HepG2 (cell line): ENCODE measurements around the gene DYTN. TPM values are rescaled to one million over a fixed set of nuclear protein-coding genes. Genes with fewer than 3 reads are reported as not detected.

Experiments used
- ATAC-seq: fragments of 200-7000 bp; cut with Tn5 transposase; 3 replicates; pipeline ENCODE4 v1.9.1; 2020; ENCODE audit warnings: mild to moderate bottlenecking, moderate library complexity
- BruUV-seq: library from RNA; stranded (reverse); fragments of 400-500 nt; replicated peaks from 2 replicates; lab custom pipeline; 2021; lab: Mats Ljungman, UMichigan
- CTCF ChIA-PET: fragments of 300-600 bp; formaldehyde crosslinking; extraction: SDS; loops from one replicate; lab custom pipeline; 2021; ENCODE audit warnings: low total read pairs, inconsistent platforms, low intra/inter-chr PET ratio; lab: Yijun Ruan, JAX
- POLR2A ChIA-PET: fragments of 350-600 bp; sonication (Branson Sonifier 250); formaldehyde crosslinking; loops from one replicate; lab custom pipeline; 2020; ENCODE audit warnings: antibody characterized with exemption, inconsistent platforms; lab: Yijun Ruan, JAX
- DNase-seq: peaks from one replicate; pipeline ENCODE4 v3.0.0-alpha.2; 2015; ENCODE audit warnings: low spot score
- FAIRE-seq: peaks from 3 replicates; lab custom pipeline; 2011; peaks lifted over from hg19 to GRCh38; lab: Jason Lieb, UNC
- H2AFZ ChIP-seq: one replicate; pipeline ENCODE4 v1.6.1; 2011; ENCODE audit warnings: low read length, inconsistent platforms
- H3K27ac ChIP-seq: fragments of 300-600 bp; 3 replicates; pipeline ENCODE4 v1.8.0; 2011; ENCODE audit warnings: mixed run types, mild to moderate bottlenecking, mixed read lengths, low read length, inconsistent platforms; ENCODE audit not compliant: insufficient read depth; ENCODE audit errors: extremely low read length
- H3K27me3 ChIP-seq, 2 experiments: fragments of 200-600 bp in 1 of 2; 2 replicates in 1 of 2; 3 replicates in 1 of 2; pipeline versions ENCODE4 v1.6.0 to v1.8.0; 2011; ENCODE audit warnings: low read length in 2 of 2, mild to moderate bottlenecking in 2 of 2, moderate library complexity in 2 of 2, inconsistent platforms in 1 of 2; ENCODE audit not compliant: insufficient read depth in 2 of 2, control insufficient read depth in 1 of 2
- H3K36me3 ChIP-seq, 2 experiments: fragments of 200-600 bp in 1 of 2; replicated peaks in 1 of 2; 2 replicates in 1 of 2; 3 replicates in 1 of 2; pipeline versions ENCODE4 v1.5.1 to v1.8.0; 2011; ENCODE audit warnings: low read length in 2 of 2, inconsistent platforms in 1 of 2; ENCODE audit not compliant: insufficient read depth in 2 of 2, control insufficient read depth in 1 of 2
- H3K4me1 ChIP-seq: 2 replicates; pipeline ENCODE4 v1.5.1; 2012; ENCODE audit warnings: low read length, inconsistent platforms; ENCODE audit not compliant: insufficient read depth
- H3K4me2 ChIP-seq: 2 replicates; pipeline ENCODE4 v1.6.0; 2011; ENCODE audit warnings: low read depth, low read length, inconsistent platforms
- H3K4me3 ChIP-seq, 3 experiments: fragments of 200-600 bp in 1 of 3; sonication (generic), shearing (Covaris generic) in 1 of 3; replicated peaks in 1 of 3; 2 replicates each; pipeline ENCODE4 v1.5.1; 2011 to 2016; ENCODE audit warnings: low read length in 3 of 3, inconsistent platforms in 2 of 3, low read depth in 2 of 3, mild to moderate bottlenecking in 2 of 3, control low read depth in 1 of 3, mixed read lengths in 1 of 3; ENCODE audit not compliant: insufficient read depth in 1 of 3
- H3K79me2 ChIP-seq: one replicate; pipeline ENCODE4 v1.6.1; 2011; ENCODE audit warnings: low read length, inconsistent platforms; ENCODE audit not compliant: insufficient read depth
- H3K9ac ChIP-seq: 2 replicates; pipeline ENCODE4 v1.6.0; 2011; ENCODE audit warnings: mild to moderate bottlenecking, low read depth, low read length, inconsistent platforms; ENCODE audit not compliant: insufficient read depth
- H3K9me3 ChIP-seq: 2 replicates; pipeline ENCODE4 v1.5.1; 2012; ENCODE audit warnings: mild to moderate bottlenecking, low read length
- H4K20me1 ChIP-seq: 2 replicates; pipeline ENCODE4 v1.6.0; 2011; ENCODE audit warnings: inconsistent platforms, mild to moderate bottlenecking, low read length, moderate library complexity; ENCODE audit not compliant: insufficient read depth
- DMTF1 ChIP-seq: sonication (generic); formaldehyde crosslinking; IDR thresholded peaks from 2 replicates; pipeline ENCODE4 v1.4.0; 2020; ENCODE audit warnings: mild to moderate bottlenecking, missing genetic modification reagents
- EP300 ChIP-seq, 3 experiments: sonication (generic) in 1 of 3; formaldehyde crosslinking in 1 of 3; IDR thresholded peaks; 2 replicates each; pipeline versions ENCODE4 v1.5.1 to v1.6.1; 2011 to 2020; ENCODE audit warnings: low read depth in 2 of 3, low read length in 2 of 3, borderline replicate concordance in 1 of 3, improper control_type of control experiment in 1 of 3, mild to moderate bottlenecking in 1 of 3, missing genetic modification reagents in 1 of 3, moderate library complexity in 1 of 3
- MEF2D ChIP-seq: sonication (generic); formaldehyde crosslinking; IDR thresholded peaks from 2 replicates; pipeline ENCODE4 v1.5.1; 2020; ENCODE audit warnings: mild to moderate bottlenecking, missing genetic modification reagents
- REST ChIP-seq, 2 experiments: IDR thresholded peaks; 2 replicates each; pipeline ENCODE4 v1.6.1; 2011 to 2012; ENCODE audit warnings: low read length in 2 of 2, borderline replicate concordance in 1 of 2, low read depth in 1 of 2, mild to moderate bottlenecking in 1 of 2, moderate library complexity in 1 of 2
- RXRB ChIP-seq: IDR thresholded peaks from 2 replicates; pipeline ENCODE4 v1.6.1; 2016; ENCODE audit warnings: borderline replicate concordance, missing genetic modification reagents, missing compliant biosample characterization
- TEAD3 ChIP-seq: optimal IDR thresholded peaks from 2 replicates; pipeline ENCODE3; 2016; ENCODE audit warnings: borderline replicate concordance
- TFAP4 ChIP-seq: sonication (generic); IDR thresholded peaks from 2 replicates; pipeline ENCODE4 v1.6.1; 2016; ENCODE audit warnings: low read depth, borderline replicate concordance
- U2AF1 ChIP-seq: fragments of 200-400 bp; formaldehyde crosslinking; optimal IDR thresholded peaks from 2 replicates; pipeline ENCODE3; 2017; ENCODE audit warnings: mild to moderate bottlenecking, low read depth, low read length
- ZNF253 ChIP-seq: sonication (generic); formaldehyde crosslinking; IDR thresholded peaks from 2 replicates; pipeline ENCODE4 v1.8.0; 2022; ENCODE audit warnings: mild to moderate bottlenecking, missing genetic modification reagents, borderline replicate concordance
- ZNF343 ChIP-seq: sonication (generic); formaldehyde crosslinking; IDR thresholded peaks from 2 replicates; pipeline ENCODE4 v1.4.0; 2020; ENCODE audit warnings: mild to moderate bottlenecking, missing genetic modification reagents
- ZNF557 ChIP-seq: sonication (generic); formaldehyde crosslinking; IDR thresholded peaks from 2 replicates; pipeline ENCODE4 v1.4.0; 2020; ENCODE audit warnings: missing genetic modification reagents
- ZNF616 ChIP-seq: sonication (generic); formaldehyde crosslinking; IDR thresholded peaks from 2 replicates; pipeline ENCODE4 v1.5.0; 2020; ENCODE audit warnings: low read depth, mild to moderate bottlenecking, missing genetic modification reagents
- ZNF749 ChIP-seq: sonication (generic); formaldehyde crosslinking; IDR thresholded peaks from 2 replicates; pipeline ENCODE4 v1.8.0; 2022; ENCODE audit warnings: mild to moderate bottlenecking, missing genetic modification reagents, moderate library complexity, borderline replicate concordance
- ZXDC ChIP-seq: sonication (generic); formaldehyde crosslinking; IDR thresholded peaks from 2 replicates; pipeline ENCODE4 v1.5.0; 2020; ENCODE audit warnings: mild to moderate bottlenecking, missing genetic modification reagents
- in situ Hi-C: cut with HindIII; loops from 2 replicates; pipeline ENCODE4 v1.10.0; 2017; ENCODE audit warnings: low pct_unique_long_range_greater_than_20kb; ENCODE audit not compliant: extremely low pct_ligation_motif_present
- intact Hi-C: fragments of 100-400 bp; cut with micrococcal nuclease; formaldehyde crosslinking; loops from one replicate; pipeline ENCODE4 v1.10.0; 2022; ENCODE audit not compliant: unreplicated experiment
- polyA plus RNA-seq, 8 experiments: library from polyadenylated mRNA; depleted of rRNA in 3 of 8; stranded (reverse) in 7 of 8; unstranded in 1 of 8; fragments of >200 nt; fragmentation: Illumina TruSeq in 4 of 8; extraction: Trizol in 4 of 8; gene quantifications; 2 replicates each; pipeline versions ENCODE4 v1.2.1 to v1.2.3, GENCODE V29; 2011 to 2016; ENCODE audit warnings: low read depth in 4 of 8, missing spikeins in 1 of 8, mixed read lengths in 1 of 8; ENCODE audit not compliant: insufficient read depth in 1 of 8
- total RNA-seq, 5 experiments: library from RNA; depleted of rRNA; stranded (reverse); fragments of >200 nt; fragmentation: Illumina TruSeq; extraction: Trizol; gene quantifications; 2 replicates each; pipeline ENCODE4 v1.2.3, GENCODE V29; 2016; ENCODE audit warnings: low read depth in 1 of 5

DYTN gene
- total and polyA plus RNA-seq, 2 of the 13 experiments (the other 11 are each of a cell fraction or from before 2014, with no cell fraction given), result not detected

- POLR2A ChIA-PET, result no interaction called here
- intact Hi-C loops, result no loop called here
- no peaks in the 10 kb centered on the region for H3K79me2 ChIP-seq
- no peak overlapping the region for H3K9ac ChIP-seq
- H3K27ac ChIP-seq, result no peak overlapping the region
- H2AFZ ChIP-seq, result no peak overlapping the region
- no peak for TF ChIP-seq ZNF557 (CRISPR knock-in tag)
- no peak for TF ChIP-seq REST (IDR thresholded peaks at IDR 0.05; ENCODE audit: borderline replicate concordance in 1 of 2, low read depth in 1 of 2, low read length in 2 of 2)
- TF ChIP-seq ZNF343 (CRISPR knock-in tag), result no peak
- no peak for TF ChIP-seq DMTF1 (CRISPR knock-in tag)
- no peak for TF ChIP-seq ZNF253 (CRISPR knock-in tag)
- no peak for TF ChIP-seq MEF2D (CRISPR knock-in tag)
- TF ChIP-seq TFAP4, result no peak
- TF ChIP-seq ZNF749 (CRISPR knock-in tag), result no peak
- no peak for TF ChIP-seq EP300 (IDR thresholded peaks at IDR 0.05; ENCODE audit: low read depth in 2 of 2, low read length in 2 of 2)
- TF ChIP-seq EP300 (CRISPR knock-in tag; IDR thresholded peaks at IDR 0.05; ENCODE audit: borderline replicate concordance), result no peak
- no peak for TF ChIP-seq TEAD3 (CRISPR knock-in tag)
- no peak for TF ChIP-seq ZNF616 (CRISPR knock-in tag)
- TF ChIP-seq U2AF1, result no peak
- no peak for TF ChIP-seq RXRB (CRISPR knock-in tag)
- TF ChIP-seq ZXDC, result no peak
- CTCF ChIA-PET, result no interaction called here
- no peak overlapping the region for H3K4me2 ChIP-seq
- DNase-seq, result no peak
- H3K4me1 ChIP-seq, result no peaks in the 10 kb centered on the region
- H3K4me3 ChIP-seq, result no peak overlapping the region
- in situ Hi-C loops, result no loop called here
- H4K20me1 ChIP-seq, result no peaks in the 10 kb centered on the region
- no peak for FAIRE-seq
- H3K27me3 ChIP-seq, result peaks cover 0 to 8% of the 10 kb centered on the region in 2 experiments; a peak in 1 of 5 replicates
- no peak for ATAC-seq
- no TSS peak for BruUV-seq
- no peaks in the 10 kb centered on the region for H3K36me3 ChIP-seq
- H3K9me3 ChIP-seq, result no peaks in the 10 kb centered on the region
Observed at GRCh38 chr2:206627632-206628031, 90.6 kb downstream of the DYTN start.
